ENCODE data around the gene INTS6. TPM values are rescaled to one million over a fixed set of nuclear protein-coding genes. Genes with fewer than 3 reads are reported as not detected.

Gene INTS6
- total and polyA plus RNA-seq, 12 donors: 7.1 to 31.1 (median 24.1) TPM

DNA sequence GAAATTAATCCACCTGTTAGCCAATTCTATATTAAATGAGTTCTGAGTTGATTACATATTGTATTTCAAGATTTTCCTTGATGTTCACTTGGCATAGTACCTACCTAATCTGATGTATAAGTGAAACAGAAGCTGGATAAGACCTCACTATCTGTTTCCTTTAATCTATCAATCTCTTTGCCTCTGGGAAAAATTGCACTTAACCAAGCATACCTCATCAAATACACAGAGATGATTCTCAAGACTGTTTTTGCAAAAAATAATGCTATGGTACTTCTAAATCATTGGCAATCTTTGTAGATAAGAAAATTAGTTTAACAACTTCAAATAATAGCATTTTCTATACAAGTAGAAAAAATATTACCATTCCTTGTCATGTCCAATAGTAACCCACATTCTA is 58.1 kb downstream of the INTS6 start:
- no peaks in the 10 kb centered on the region for H3K27me3 ChIP-seq

GRCh38 chr13:51385114-51385513 is 67.7 kb downstream of the INTS6 start:
- Histone ChIP-seq H3K4me1 (no peaks in the 10 kb centered on the region), H3K27ac (no peak overlapping the region), H3K9me3 (no peaks in the 10 kb centered on the region), H3K36me3 (peaks cover 0 to 80% (median 6%) of the 10 kb centered on the region in 9 donors), H3K27me3 (no peaks in the 10 kb centered on the region), H3K4me3 (no peak overlapping the region)
- no peak for DNase-seq
- intact Hi-C loops (cut with DNase I): no loop called here
- ATAC-seq: no peak
- 90 to 91% methylated on average over 2 of the region's 2 CpGs for WGBS, 2 donors
- TF ChIP-seq, protein P1, sequence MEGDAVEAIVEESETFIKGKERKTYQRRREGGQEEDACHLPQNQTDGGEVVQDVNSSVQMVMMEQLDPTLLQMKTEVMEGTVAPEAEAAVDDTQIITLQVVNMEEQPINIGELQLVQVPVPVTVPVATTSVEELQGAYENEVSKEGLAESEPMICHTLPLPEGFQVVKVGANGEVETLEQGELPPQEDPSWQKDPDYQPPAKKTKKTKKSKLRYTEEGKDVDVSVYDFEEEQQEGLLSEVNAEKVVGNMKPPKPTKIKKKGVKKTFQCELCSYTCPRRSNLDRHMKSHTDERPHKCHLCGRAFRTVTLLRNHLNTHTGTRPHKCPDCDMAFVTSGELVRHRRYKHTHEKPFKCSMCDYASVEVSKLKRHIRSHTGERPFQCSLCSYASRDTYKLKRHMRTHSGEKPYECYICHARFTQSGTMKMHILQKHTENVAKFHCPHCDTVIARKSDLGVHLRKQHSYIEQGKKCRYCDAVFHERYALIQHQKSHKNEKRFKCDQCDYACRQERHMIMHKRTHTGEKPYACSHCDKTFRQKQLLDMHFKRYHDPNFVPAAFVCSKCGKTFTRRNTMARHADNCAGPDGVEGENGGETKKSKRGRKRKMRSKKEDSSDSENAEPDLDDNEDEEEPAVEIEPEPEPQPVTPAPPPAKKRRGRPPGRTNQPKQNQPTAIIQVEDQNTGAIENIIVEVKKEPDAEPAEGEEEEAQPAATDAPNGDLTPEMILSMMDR (IDR thresholded peaks at IDR 0.05): no peak

More for the DNA sequence above, 58.1 kb downstream of the INTS6 start:
- TF ChIP-seq, protein P1 (IDR thresholded peaks at IDR 0.05): no peak
- ATAC-seq (no peak), DNase-seq (no peak)
- intact Hi-C loops (cut with DNase I): no loop called here
- no peak overlapping the region for H3K27ac ChIP-seq
- H3K9me3 ChIP-seq: no peaks in the 10 kb centered on the region
- H3K4me1 ChIP-seq: peaks cover 0 to 26% (median 15%) of the 10 kb centered on the region in 9 donors
- H3K36me3 ChIP-seq: peaks cover 0 to 36% (median 0%) of the 10 kb centered on the region in 9 donors
- H3K4me3 ChIP-seq: no peak overlapping the region

DNA sequence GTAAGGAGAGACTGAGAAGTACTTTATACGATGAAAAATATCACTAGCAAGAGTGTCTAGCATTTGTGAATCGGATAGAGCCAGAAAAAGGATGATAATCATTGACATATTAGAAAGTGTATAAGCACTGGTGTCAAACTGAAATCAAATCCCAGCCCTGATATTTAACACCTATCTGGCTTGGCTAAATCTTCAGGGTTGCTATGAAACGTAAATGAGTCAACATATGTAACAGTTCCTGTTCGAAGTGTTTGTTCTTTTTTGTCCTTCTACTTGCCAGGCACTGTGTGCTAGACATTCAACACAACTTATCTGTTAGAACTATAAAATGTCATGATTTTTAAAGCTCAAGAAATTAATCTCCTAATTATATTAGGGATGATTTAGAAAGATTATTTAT is 72.6 kb downstream of the INTS6 start:
- Histone ChIP-seq H3K4me1 (peaks cover 0 to 4% (median 0%) of the 10 kb centered on the region in 9 donors), H3K27me3 (no peaks in the 10 kb centered on the region), H3K27ac (no peak overlapping the region), H3K9me3 (no peaks in the 10 kb centered on the region), H3K4me3 (no peak overlapping the region), H3K36me3 (peaks cover 0 to 95% (median 18%) of the 10 kb centered on the region in 9 donors)
- ATAC-seq: peak in 3 of 8 donors; percentile 64 to 88 (median 85)
- no peak for DNase-seq
- intact Hi-C loops (cut with DNase I): no loop called here
- 42 to 46% methylated on average over 4 of the region's 4 CpGs for WGBS, 2 donors
- TF ChIP-seq, protein P1 (IDR thresholded peaks at IDR 0.05): no peak

- H3K4me1 ChIP-seq: no peaks in the 10 kb centered on the region
- peaks cover 0 to 98% (median 50%) of the 10 kb centered on the region in 9 donors for H3K36me3 ChIP-seq
- no peak for ATAC-seq
- H3K27ac ChIP-seq: no peak overlapping the region
- no peak overlapping the region for H3K4me3 ChIP-seq
- intact Hi-C loops (cut with DNase I): no loop called here
- no peak for DNase-seq
- H3K27me3 ChIP-seq: no peaks in the 10 kb centered on the region
- TF ChIP-seq, protein P1 (IDR thresholded peaks at IDR 0.05): no peak
- no peaks in the 10 kb centered on the region for H3K9me3 ChIP-seq
- WGBS, 2 donors: 87 to 93% methylated on average over 2 of the region's 2 CpGs
Measured at GRCh38 chr13:51373451-51373850, 79.4 kb downstream of the INTS6 start.

Measured in heart right ventricle (tissue), 16 donors.